ENCODE data around the gene PRKAG2.

PRKAG2 gene

GRCh38 chr7:151744656-151745638 is 132.0 kb downstream of the PRKAG2 start:
- DNase-seq (ENCODE audit: low read depth in 2 of 2) = no peak

- DNase-seq (ENCODE audit: low read depth in 2 of 2) = no peak
Measured at GRCh38 chr7:151744051-151744580, 132.8 kb downstream of the PRKAG2 start.

GRCh38 chr7:151743481-151743983 is 133.4 kb downstream of the PRKAG2 start:
- DNase-seq (ENCODE audit: low read depth in 2 of 2) = no peak

- no peak for DNase-seq (ENCODE audit: low read depth in 2 of 2)
Measured at GRCh38 chr7:151742713-151743480, 134.0 kb downstream of the PRKAG2 start.

- no peak for DNase-seq (ENCODE audit: low read depth in 2 of 2)
Measured at GRCh38 chr7:151741585-151741984, 135.3 kb downstream of the PRKAG2 start.

- DNase-seq (ENCODE audit: low read depth in 2 of 2) = no peak
Measured at GRCh38 chr7:151740081-151740851, 136.6 kb downstream of the PRKAG2 start.

- DNase-seq (ENCODE audit: low read depth in 2 of 2) = no peak
Measured at GRCh38 chr7:151738925-151739324, 138.0 kb downstream of the PRKAG2 start.

- DNase-seq (ENCODE audit: low read depth in 2 of 2) = no peak
Measured at GRCh38 chr7:151736403-151736909, 140.5 kb downstream of the PRKAG2 start.

GRCh38 chr7:151735851-151736402 is 141.0 kb downstream of the PRKAG2 start:
- no peak for DNase-seq (ENCODE audit: low read depth in 2 of 2)

- DNase-seq (ENCODE audit: low read depth in 2 of 2) = no peak
Measured at GRCh38 chr7:151735186-151735850, 141.6 kb downstream of the PRKAG2 start.

GRCh38 chr7:151732834-151733592 is 143.9 kb downstream of the PRKAG2 start:
- no peak for DNase-seq (ENCODE audit: low read depth in 2 of 2)

- DNase-seq (ENCODE audit: low read depth in 2 of 2) = no peak
Measured at GRCh38 chr7:151732292-151732691, 144.6 kb downstream of the PRKAG2 start.

- no peak for DNase-seq (ENCODE audit: low read depth in 2 of 2)
Measured at GRCh38 chr7:151731022-151731441, 145.9 kb downstream of the PRKAG2 start.

- DNase-seq (ENCODE audit: low read depth in 2 of 2) = no peak
Measured at GRCh38 chr7:151730591-151730990, 146.3 kb downstream of the PRKAG2 start.

- no peak for DNase-seq (ENCODE audit: low read depth in 2 of 2)
Measured at GRCh38 chr7:151729521-151729921, 147.4 kb downstream of the PRKAG2 start.

- DNase-seq (ENCODE audit: low read depth in 2 of 2) = no peak
Measured at GRCh38 chr7:151728746-151729145, 148.2 kb downstream of the PRKAG2 start.

GRCh38 chr7:151728286-151728660 is 148.6 kb downstream of the PRKAG2 start:
- DNase-seq (ENCODE audit: low read depth in 2 of 2) = no peak

- DNase-seq (ENCODE audit: low read depth in 2 of 2) = peak; percentile 33 to 40
Measured at GRCh38 chr7:151727579-151728285, 149.2 kb downstream of the PRKAG2 start.

Data from activated CD4-positive, alpha-beta T cell treated with anti-CD3 and anti-CD28 coated beads for 24 hours (primary cell).